Prostate gland (tissue), 2 donors: Measurements from ENCODE around the gene PRSS33. TPM values are rescaled to one million over a fixed set of nuclear protein-coding genes. Genes with fewer than 3 reads are reported as not detected.

Source experiments
- DNase-seq: peaks from one replicate; pipeline ENCODE4 v3.0.0-alpha.2; 2019; ENCODE audit warnings: low spot score
- H3K27ac ChIP-seq, 2 donors: fragments of 200-600 bp; sonication (generic); 2 replicates each; pipeline ENCODE4 v1.5.1; 2017 to 2019
- H3K27me3 ChIP-seq: fragments of 200-600 bp; sonication (generic); replicated peaks from 2 replicates; pipeline ENCODE4 v1.5.1; 2019; ENCODE audit not compliant: insufficient read depth
- H3K36me3 ChIP-seq, 2 donors: fragments of 200-600 bp; sonication (generic); 1 replicate in 1 of 2; 2 replicates in 1 of 2; pipeline versions ENCODE4 v1.5.1 to v1.8.1; 2017 to 2019
- H3K4me1 ChIP-seq: fragments of 200-600 bp; sonication (generic); replicated peaks from 2 replicates; pipeline ENCODE4 v1.5.1; 2019
- H3K4me3 ChIP-seq, 2 donors: fragments of 200-600 bp; sonication (generic); 2 replicates each; pipeline ENCODE4 v1.5.1; 2017 to 2019
- H3K9me3 ChIP-seq: fragments of 200-600 bp; sonication (generic); 2 replicates; pipeline ENCODE4 v1.5.1; 2017
- POLR2A ChIP-seq: fragments of 450-650 bp; IDR thresholded peaks from one replicate; pipeline ENCODE4 v1.6.1; 2016; ENCODE audit warnings: antibody characterized with exemption, mild to moderate bottlenecking
- POLR2AphosphoS5 ChIP-seq: sonication (generic); formaldehyde crosslinking; IDR thresholded peaks from one replicate; pipeline ENCODE4 v1.6.1; 2017; ENCODE audit warnings: antibody characterized with exemption
- WGBS: methylation state at CpG from one replicate; pipeline ENCODE4 v1.1.5; 2018; 5-methylcytosine and 5-hydroxymethylcytosine counted together
- intact Hi-C: fragments of 100-400 bp; cut with DNase I; formaldehyde crosslinking; loops from one replicate; pipeline ENCODE4 v1.14.2; 2022
- total RNA-seq, 2 donors: library from RNA; depleted of rRNA; stranded (reverse); fragments of >200 nt; gene quantifications; one replicate each; pipeline ENCODE4 v1.1.0, GENCODE V29; 2016
- TF ChIP-seq, protein P1 (sequence below), 4 experiments: fragments of 200-600 bp in 2 of 4; fragments of 450-650 bp in 2 of 4; sonication (generic) in 2 of 4; IDR thresholded peaks; 1 replicate in 3 of 4; 2 replicates in 1 of 4; pipeline ENCODE4 v1.5.1; 2016 to 2019; ENCODE audit warnings: antibody characterized with exemption in 4 of 4, mild to moderate bottlenecking in 2 of 4, moderate library complexity in 2 of 4

The PRSS33 gene
- total RNA-seq, 2 donors from 2014 or later: not detected

DNA sequence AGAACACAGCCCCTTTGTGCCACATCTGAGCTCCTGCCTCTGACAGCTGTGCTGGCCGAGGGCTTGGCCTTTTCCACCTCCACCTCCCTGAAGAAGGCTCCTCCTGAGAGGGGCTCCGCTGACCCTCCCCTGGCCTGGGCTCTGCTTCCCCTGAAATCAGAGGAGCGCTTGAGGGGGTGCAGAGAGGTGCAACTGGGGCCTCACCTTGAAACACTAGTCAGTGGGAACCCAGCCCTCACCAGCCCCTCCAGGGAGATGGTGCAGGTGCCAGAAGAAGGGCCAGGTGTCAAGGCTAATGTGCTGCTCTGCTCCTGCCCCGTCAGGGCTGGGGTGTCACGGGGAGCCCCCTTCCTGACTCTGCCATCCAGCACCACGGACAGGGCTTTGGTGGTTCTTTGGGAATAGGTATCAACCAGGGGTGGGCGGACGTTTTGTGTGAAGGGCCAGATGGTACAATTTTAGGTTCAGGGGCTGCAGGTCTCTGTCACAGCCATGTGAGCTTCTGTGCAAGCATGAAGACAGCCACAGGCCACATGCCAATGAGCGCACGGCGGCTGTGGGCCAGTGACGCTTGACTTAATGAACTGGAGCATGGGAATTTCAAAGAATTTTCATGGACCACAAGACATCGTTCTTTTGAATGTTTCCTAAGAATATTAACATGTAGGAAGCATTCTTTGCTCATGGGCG is 40.6 kb upstream of the PRSS33 start:
- WGBS: 77% methylated on average over 14 of the region's 14 CpGs
- TF ChIP-seq POLR2A (no peak), POLR2AphosphoS5 (no peak)
- TF ChIP-seq, protein P1, sequence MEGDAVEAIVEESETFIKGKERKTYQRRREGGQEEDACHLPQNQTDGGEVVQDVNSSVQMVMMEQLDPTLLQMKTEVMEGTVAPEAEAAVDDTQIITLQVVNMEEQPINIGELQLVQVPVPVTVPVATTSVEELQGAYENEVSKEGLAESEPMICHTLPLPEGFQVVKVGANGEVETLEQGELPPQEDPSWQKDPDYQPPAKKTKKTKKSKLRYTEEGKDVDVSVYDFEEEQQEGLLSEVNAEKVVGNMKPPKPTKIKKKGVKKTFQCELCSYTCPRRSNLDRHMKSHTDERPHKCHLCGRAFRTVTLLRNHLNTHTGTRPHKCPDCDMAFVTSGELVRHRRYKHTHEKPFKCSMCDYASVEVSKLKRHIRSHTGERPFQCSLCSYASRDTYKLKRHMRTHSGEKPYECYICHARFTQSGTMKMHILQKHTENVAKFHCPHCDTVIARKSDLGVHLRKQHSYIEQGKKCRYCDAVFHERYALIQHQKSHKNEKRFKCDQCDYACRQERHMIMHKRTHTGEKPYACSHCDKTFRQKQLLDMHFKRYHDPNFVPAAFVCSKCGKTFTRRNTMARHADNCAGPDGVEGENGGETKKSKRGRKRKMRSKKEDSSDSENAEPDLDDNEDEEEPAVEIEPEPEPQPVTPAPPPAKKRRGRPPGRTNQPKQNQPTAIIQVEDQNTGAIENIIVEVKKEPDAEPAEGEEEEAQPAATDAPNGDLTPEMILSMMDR (IDR thresholded peaks at IDR 0.05): no peak
- H3K4me3 ChIP-seq: no peak overlapping the region
- no peak for DNase-seq
- no peaks in the 10 kb centered on the region for H3K36me3 ChIP-seq
- peaks cover 6% of the 10 kb centered on the region for H3K4me1 ChIP-seq
- intact Hi-C loops: no loop called here
- no peak overlapping the region for H3K27ac ChIP-seq
- no peaks in the 10 kb centered on the region for H3K9me3 ChIP-seq
- H3K27me3 ChIP-seq: no peaks in the 10 kb centered on the region

DNA sequence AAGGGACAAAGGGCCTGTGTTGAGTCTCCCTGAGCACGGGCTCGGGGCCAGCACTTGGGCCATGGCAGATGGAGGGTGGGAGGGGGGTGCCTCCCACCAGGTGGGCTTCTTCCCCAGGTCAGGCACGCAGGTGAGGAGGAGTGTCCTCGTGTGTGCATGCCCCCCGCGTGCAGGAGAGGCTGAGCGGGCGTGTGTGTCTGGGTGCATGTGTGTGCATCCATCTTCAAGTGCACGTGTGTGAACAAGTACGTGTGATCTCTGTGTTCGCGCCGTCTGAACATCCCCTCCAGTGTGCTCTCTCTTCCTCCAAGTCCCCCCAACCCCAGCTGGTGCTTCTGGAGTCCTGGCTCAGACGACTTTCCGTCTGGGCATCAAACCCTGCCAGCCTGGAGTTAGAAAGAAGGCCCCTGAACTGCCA is 40.0 kb upstream of the PRSS33 start:
- Histone ChIP-seq H3K4me1 (peaks cover 6% of the 10 kb centered on the region), H3K27me3 (no peaks in the 10 kb centered on the region), H3K4me3 (no peak overlapping the region), H3K36me3 (no peaks in the 10 kb centered on the region), H3K9me3 (no peaks in the 10 kb centered on the region), H3K27ac (no peak overlapping the region)
- 83% methylated on average over 13 of the region's 15 CpGs for WGBS
- intact Hi-C loops: no loop called here
- TF ChIP-seq POLR2AphosphoS5 (no peak), POLR2A (no peak)
- TF ChIP-seq, protein P1 (IDR thresholded peaks at IDR 0.05): no peak
- DNase-seq: no peak

DNA sequence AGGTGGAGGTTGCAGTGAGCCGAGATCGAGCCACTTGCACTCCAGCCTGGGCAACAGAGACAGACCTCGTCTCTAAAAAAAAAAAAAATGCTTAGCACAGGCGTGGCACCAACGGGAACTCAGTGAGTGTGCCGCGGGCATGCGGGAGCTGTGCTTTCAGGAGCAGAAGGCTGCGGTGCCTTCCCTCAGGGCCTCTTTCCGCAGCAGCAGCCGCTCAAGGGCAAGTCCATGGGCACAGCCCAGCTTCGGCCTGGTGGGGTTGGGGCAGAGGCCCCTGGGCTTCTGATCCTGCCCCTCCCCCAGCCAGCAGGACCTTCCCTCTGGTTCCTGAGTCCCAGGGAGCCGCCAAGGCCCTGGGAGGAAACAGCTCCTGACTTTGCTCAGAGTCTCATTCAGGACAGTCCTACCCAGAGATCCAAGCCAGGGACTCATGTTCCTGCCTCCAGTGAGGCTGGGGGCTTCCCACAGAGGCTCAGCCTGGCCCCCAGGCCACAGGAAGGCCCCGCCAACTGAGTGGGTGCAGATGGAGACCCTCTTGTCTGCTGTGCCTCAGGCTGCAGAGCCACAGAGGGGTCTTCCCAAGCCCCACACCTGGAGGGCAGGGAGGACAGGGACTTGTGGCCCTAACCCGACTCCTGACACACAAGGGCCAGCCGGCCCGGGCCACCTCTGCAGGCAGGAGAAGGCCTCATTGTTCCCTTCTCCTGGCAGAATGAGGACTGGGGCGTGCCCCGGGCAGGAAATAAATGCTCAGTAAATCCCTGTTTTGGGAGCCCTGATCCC is 39.4 kb upstream of the PRSS33 start:
- no peak for DNase-seq
- TF ChIP-seq, protein P1 (IDR thresholded peaks at IDR 0.05): no peak
- peaks cover 6% of the 10 kb centered on the region for H3K4me1 ChIP-seq
- no peaks in the 10 kb centered on the region for H3K36me3 ChIP-seq
- H3K4me3 ChIP-seq: no peak overlapping the region
- H3K27ac ChIP-seq: no peak overlapping the region
- 74% methylated on average over 18 of the region's 19 CpGs for WGBS
- intact Hi-C loops: no loop called here
- H3K9me3 ChIP-seq: no peaks in the 10 kb centered on the region
- no peaks in the 10 kb centered on the region for H3K27me3 ChIP-seq

DNA sequence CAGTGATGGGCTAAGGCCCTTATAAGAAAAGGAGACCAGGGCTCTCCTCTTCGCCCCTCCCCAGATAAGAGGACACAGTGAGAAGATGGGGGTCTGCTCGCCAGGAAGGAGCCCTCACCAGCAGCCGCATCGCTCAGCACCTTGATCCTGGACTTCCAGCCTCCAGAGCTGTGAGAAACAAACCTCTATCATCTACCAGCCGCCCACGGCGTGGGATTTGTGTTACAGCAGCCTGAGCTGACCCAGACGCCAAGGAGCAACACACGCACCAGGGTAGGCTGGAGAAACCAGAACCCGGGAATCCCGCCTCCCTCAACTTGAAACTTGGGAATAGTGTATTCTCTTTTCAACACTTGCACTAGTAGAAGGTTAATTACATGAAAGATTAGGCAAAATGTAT is 38.5 kb upstream of the PRSS33 start:
- H3K4me3 ChIP-seq: no peak overlapping the region
- no peaks in the 10 kb centered on the region for H3K9me3 ChIP-seq
- no peak for DNase-seq
- no peaks in the 10 kb centered on the region for H3K36me3 ChIP-seq
- TF ChIP-seq, protein P1 (IDR thresholded peaks at IDR 0.05): no peak
- no peak for TF ChIP-seq POLR2AphosphoS5
- TF ChIP-seq POLR2A: no peak
- no peaks in the 10 kb centered on the region for H3K27me3 ChIP-seq
- H3K4me1 ChIP-seq: peaks cover 6% of the 10 kb centered on the region
- intact Hi-C loops: no loop called here
- H3K27ac ChIP-seq: no peak overlapping the region
- WGBS: 82% methylated on average over 11 of the region's 11 CpGs
